ENCODE results near the gene RPP25L.
A peak's percentile ranks its signal among the peaks of the same experiment; 100 is the strongest.

Gene RPP25L

DNA sequence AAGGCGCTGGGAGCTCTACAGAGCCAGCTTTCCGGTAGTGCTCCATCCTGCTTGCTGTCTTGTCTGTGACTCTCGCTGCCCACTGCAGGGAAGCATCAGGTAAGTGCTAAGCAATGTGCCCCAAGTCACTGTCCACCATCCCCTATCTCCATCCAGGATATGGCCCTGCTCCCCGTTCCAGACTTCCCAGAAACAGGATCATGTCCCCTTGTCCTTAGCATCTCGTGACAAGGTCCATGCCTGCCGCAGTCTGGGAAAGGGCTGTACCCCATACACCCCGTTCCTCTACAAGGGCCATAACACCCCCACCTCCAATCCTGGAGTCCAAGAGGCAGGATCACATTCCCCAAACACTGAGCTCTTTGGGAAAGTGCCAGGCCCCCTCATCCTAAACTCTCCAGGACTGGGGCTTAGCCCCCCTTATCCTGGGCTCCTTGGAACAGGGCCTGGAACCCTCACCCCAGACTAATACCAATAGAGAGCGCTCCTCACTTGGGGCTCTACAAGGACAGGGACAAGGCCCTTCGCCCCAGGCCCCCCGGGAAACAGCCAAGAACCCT is 566 bp downstream of the RPP25L start:
- no peak for DNase-seq (ENCODE audit: low read depth)

DNA sequence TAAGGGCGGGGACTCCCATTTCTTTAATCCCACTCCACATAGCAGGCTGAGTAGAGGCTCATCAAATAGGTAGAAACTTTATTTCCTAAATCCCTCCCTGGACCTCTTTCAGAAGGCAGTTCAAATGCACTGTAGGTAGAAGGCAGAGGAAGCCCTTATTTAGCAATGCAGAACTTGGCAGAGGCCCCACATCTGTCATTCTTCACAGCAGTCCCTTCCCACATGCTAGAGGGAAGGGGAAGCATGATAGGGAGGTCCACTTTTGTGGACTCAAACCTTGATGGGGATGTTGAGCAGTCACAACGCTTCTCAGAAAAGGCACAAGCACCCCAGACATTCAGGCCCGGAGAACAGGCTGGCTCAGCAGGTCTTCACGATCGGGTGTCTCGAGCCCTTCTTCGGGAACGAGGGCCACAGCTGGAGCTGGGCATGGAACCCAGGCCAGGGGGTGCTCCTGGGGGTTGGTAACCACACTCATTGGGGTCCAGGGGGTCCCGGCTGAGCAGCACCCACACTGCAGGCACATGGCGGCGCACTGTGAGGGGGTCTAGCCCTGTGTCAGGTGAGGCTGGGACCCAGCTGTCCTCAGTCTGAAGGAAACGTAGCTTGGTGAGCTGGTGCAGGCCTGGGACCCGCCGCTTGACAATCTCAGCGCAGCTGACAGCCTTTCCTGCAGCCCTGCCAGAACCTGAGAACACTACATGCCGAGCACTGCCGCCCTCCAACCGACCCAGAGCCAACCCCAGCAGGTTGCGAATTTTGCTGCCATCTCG is 1.3 kb downstream of the RPP25L start:
- no peak for DNase-seq (ENCODE audit: low read depth)

DNA sequence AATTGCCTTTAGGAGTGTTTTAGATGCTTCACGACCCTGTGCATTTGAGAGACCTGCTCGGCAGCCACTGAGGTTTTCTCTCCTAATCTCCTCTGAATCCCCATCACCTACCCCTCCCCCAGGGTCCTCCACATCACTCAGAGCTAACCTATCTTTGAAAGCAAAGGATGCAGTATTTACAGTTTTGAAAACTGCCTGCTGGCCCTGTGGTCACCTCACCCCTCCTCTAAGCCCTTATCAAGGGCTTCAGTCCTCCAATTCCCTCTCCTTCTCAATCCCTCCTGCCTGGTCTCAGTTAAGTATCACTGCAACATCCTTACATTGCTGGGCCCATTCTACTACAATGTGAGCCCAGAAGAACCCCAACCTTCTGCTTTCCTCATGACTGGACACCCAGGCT is 4.6 kb downstream of the RPP25L start:
- no peak for DNase-seq (ENCODE audit: low read depth)

DNA sequence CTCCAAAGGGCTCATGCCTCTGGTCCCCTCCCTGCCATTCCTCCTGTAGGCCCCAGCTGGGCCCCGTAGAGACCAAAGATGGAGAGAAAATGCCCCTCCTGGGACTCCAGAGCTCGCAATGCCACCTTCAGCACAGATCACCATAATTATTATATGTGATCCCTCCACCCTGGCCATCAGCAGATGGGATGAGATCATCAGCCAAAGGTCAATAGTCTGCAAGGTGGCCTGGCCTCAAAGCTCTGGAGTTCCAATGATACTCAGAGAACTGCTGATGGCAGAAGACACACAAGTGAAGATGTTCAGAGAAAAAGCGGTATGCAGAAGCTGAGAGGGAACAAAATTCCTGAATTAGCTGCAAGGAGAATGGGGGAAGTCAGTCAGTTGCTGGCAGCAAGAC is 5.0 kb downstream of the RPP25L start:
- no peak for DNase-seq (ENCODE audit: low read depth)

DNA sequence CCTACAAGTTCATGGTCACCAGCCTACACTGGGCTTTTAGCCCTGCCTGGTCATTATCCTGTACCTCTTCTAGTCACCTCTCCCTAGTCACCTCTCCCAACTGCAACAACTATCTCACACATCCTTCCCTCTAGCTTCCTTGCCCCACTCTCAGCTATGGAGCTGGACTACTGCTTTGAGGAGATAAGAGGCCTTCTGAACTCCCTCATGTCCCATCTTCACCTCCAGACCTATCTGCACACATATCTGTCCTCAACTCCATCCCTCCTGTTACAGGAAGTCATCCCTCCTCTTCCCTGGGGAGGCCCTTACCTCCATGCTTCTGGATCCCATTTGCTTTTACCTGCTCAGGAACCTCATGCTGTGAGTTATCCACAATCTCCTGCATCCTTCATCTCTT is 5.7 kb downstream of the RPP25L start:
- no peak for DNase-seq (ENCODE audit: low read depth)

DNA sequence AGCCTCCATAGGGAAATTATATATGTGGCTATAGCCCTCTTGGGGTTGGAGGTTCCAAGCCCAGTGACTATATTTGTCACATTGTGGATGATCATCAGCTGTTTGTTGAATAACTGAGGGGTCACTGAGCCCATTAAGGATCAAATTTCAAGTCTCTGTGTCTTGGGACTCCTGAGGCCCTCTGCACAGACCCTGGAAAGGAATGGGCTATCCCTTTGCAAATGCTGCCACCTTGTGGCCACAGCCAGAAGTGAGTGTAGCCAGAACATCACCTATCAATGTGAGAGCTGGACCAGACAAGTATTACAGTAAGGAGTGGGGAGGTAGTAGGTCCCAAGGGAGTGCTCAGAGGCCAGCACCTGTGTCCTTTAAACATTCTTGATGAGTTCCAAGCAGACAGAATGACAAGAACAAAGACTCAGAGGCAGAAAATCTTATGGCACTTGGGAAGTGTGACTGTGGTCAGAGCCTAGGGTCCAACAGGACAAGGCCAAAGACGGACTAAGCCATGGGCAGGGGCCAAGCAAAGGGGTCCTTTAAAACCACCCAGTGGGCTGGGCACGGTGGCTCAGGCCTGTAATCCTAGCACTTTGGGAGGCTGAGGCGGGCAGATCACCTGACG is 8.2 kb downstream of the RPP25L start:
- DNase-seq (ENCODE audit: low read depth): peak; percentile 50

DNA sequence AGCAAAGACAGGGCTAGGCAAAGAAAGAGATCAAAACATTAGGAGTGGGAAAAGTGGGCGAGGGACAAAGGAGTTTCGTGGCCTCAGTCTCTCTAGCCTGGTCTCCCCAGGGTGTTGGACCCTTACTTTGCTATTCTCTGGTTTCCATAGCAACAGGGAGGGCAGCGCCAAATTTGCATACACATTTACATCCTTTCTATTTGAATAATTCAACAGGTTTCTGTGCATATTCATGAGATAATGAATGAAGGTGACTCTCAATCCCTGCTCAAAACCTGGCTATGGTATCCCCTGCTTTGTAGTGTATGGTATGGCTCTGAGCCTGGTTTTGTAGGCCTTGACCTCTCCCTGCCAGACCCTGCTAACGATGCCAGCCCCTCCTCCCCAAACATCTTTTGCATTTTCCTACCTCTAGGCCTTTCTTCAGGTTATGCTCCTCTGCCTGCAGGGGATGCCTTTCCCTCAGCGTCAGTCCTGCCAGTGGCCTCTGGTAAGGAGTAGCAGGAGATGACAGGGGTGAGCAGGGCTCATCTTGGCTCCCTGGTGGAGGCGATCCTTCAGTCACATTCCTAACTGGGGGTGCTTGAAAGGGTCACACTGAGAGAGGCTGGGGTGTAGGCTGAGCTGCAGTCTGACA is 9.8 kb downstream of the RPP25L start:
- DNase-seq (ENCODE audit: low read depth): no peak

DNA sequence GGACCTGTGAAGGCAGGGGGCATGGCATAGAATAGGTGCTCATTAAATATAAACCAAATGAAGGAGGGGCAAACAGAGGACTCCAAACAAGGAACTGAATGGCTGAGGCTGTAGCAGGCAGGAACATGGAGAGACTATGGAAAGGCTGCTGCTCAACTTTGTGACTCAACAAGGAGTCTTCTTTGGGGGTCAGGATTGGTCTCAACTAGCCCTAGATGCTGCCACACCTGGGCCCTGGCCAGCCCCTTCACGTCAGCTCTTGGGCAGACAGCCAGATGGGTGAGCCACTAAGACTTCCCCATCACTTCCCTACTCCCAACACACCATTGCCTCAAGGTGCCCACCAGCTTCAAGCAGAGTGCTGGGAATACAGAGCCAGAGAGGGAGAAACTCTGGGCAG is 11.0 kb downstream of the RPP25L start:
- no peak for DNase-seq (ENCODE audit: low read depth)

DNA sequence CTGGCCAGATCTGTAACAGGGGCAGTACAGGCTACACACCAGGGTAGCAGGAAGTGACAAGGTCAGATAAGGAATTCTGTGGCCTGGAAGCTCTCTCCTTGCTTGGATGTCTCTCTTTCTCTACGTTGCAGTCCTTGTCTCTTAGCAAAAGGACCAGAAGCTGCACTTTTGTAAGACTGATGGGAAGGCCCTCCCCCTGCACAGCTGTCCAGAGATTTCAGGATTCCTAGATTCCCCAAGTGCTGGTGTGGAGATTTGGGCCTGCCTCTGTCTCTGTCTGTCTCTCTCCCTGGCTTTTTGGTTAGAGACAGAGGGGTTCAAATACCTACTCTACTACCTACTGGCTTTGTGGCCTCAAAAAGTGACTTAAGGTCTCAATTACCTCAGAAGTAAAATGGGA is 12.4 kb downstream of the RPP25L start:
- DNase-seq (ENCODE audit: low read depth): no peak

DNA sequence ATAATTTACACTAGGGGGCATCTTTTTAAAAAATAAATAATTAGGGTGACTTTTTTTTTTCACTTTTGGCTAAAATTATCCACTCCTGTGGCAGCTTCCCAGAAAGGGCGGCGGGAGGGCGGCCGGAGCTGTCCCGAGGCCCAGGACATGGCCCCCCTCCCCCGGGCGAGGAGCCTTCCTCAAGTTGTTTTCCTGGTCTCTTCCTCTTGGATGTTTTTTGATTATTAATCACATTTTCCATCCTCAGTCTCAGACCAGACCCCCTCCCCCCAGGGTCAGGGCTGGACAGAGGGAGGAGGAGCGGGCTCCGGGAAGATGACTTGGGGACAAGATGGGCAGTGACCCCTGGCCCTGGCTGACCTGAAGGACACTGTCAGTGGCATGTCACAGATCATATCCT is 17.7 kb downstream of the RPP25L start:
- no peak for DNase-seq (ENCODE audit: low read depth)

DNA sequence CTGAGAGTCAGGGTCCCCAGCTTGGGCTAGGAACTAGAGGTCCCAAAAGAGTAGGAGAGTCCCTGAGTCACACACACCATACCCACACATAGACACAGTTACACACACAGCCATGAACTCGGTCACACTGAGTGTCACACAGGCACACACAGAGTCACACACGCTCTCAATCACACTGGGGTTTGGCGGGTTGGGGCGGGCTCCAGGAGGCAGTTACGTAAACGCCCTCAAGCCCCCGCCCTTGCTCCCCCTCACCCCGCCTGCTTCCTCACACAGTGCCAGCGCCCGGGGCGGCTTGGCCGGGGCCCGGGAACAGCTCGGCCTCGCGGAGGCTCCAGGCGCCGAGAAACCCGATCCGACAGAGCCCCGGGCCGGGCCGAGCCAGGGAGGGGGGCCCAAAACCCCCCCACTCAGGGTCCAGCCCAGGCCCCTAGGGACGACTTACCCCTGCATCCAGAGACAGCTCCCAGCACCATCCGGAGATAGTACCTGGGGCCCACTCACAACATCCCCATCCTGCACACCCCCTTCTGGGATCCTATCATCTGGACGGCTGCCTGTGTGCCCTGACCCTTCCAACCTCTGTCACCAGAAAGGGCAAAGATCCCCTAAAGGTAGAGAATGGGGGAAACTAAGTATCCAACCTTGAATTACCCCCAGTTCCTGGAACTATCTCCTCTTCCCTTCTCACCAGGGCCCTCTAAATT is 18.8 kb downstream of the RPP25L start:
- no peak for DNase-seq (ENCODE audit: low read depth)

DNA sequence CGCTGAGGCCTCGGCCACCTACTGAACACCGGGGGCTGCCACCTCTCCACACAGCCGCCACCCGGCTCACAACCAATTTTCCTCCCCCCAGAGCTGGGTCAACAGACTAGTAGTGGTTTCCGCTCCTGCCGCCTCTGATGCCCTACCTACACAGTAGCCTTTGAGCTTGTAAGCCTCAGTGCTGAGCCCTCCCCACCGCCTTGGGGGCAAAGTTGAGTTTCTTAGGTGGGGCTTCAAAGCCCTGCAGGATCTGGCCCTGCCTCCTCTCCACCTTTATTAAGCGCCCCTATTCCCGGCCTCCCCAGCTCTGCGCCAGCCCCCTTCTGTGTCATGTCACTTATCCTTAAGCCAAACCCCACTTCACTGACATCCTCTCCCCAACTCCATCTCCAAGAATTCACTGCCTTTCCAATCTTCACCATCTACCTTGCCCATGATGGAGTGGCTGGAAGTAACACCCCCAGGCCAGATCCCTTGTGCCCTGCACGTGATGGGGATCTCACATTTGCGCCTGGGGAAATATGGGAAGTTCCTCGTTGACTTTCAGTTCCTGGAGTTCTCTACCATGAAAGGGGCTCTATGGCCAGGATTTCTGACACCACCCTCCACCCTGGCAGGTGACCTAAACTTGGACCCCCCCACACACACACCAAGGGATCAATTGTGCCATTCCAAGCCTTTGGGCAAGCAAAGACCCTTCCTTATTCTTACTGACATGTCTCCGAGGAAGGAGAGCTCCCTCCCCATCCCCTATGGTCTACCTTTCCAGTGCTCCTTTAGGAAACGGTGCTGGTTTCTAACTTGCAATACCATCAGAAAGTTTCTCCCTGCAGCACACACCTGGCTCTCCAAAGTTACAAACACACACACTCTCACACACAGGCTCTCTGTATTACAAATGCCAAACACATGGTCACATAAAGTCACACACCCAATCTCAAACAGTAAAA is 19.7 kb downstream of the RPP25L start:
- DNase-seq (ENCODE audit: low read depth): no peak

DNA sequence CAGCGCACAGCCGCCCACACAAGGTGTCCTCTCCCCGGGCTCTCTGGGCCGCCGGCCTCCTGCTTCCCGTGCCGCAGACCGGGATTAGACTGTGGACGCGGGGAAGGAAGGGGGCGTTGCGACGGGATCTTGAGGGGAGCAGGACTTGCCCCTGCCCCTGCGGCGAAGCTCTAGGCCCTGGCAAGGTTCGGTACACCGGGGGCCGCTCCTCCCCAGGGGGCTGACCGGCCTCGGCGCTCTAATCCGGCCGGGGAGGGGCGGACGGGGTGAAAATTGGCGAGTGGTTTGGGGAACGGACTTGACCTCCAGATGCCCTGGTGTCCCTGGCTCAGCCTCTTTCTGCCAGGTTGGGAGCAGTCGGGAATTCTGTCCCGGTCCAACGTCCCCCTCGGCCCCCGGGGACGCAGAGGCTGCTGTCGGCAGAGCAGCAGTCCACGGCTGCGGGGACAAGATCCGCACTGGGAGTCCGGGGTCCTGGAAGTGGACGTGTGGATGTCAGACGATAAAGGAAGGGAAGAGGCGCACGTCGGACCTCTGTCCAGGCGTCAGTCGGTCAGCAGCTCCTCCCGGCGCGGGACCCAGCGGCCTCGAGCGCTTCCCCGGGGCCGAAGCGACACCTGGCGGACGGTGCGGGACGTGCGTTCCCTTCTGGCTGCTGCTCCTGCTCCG is 20.5 kb downstream of the RPP25L start:
- DNase-seq (ENCODE audit: low read depth): peak; percentile 53

DNA sequence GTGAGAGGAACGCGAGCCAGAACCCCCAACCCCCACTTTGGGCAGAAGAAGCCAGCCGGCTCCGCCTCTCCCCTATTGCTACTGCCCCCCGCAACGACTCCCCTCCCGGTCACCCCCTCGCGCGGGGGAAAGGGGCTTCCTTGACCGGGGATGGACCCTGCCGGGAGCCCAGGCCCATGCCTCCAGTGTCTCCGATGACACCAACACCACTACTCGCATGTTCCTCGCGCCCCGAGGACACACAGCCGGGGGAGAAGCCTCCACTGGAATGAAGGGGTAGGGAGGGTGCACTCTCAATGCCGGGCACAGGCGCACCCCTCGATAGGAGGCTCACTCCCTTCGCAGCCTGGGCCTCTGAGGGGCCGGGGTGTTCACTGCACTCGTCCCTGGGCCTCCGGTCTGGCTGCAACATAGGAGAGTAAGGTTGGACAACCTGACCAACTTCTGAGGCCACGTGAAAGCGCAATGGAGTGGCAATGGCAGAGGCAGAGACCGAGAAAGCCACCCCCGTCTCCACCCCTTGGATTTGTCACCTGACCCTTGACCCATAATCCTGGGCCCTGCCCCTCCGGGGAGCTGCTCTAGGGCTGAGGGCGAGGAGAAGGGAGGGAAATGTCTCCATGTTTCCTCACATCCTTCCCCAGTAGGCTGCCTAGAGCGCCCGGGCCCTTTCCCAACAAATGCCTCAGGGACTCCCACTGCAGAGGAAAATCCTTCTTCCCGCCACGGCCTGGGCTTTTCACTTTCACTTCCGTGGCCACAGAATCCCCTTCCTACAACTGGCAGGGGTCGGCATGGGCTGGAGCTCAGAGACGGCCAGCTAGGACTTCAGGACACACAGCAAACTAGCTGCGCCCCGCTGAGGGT is 21.3 kb downstream of the RPP25L start:
- DNase-seq (ENCODE audit: low read depth): no peak

DNA sequence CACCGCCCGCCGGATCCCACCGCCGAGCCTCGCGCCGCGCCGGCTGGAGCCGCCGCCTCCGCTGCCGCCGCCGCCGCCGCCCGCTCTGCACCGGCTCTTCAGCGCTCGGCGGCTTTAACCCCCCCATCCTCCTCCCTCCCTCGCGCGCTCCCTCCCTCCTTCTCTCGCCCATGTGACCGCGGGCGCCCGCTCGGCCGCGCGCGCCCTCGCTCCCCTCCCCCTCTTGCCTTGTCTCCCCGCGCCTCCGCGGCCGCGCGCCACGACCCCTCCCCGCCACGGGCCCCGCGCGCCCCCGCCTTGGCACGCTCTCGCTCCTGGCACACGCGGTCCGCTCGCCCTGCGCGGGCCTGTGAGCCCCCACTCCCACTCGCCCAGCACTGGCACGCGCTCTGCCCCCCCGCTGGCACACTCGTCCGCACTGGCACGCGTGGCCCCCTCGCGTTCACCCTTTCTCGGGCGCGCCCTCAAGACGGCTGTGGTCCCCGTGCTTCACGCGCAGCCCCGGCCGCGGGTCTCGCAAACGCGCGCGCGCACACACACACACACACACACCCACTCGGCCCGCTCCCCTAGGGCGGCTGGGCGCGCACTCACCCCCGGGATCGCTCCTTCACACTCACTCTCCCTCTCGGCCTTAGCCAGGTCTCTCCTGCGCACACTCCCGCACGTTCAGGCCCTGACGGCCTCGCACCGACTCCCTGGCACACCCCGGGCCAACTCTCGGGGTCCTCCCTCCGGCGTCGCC is 22.1 kb downstream of the RPP25L start, which contains the start of gene CNTFR:
CNTFR (minus strand) TSS at position 89 of the 745 bp plus-strand sequence. CDS start 20,743 bp downstream, outside the sequence.
- DNase-seq (ENCODE audit: low read depth): no peak

DNA sequence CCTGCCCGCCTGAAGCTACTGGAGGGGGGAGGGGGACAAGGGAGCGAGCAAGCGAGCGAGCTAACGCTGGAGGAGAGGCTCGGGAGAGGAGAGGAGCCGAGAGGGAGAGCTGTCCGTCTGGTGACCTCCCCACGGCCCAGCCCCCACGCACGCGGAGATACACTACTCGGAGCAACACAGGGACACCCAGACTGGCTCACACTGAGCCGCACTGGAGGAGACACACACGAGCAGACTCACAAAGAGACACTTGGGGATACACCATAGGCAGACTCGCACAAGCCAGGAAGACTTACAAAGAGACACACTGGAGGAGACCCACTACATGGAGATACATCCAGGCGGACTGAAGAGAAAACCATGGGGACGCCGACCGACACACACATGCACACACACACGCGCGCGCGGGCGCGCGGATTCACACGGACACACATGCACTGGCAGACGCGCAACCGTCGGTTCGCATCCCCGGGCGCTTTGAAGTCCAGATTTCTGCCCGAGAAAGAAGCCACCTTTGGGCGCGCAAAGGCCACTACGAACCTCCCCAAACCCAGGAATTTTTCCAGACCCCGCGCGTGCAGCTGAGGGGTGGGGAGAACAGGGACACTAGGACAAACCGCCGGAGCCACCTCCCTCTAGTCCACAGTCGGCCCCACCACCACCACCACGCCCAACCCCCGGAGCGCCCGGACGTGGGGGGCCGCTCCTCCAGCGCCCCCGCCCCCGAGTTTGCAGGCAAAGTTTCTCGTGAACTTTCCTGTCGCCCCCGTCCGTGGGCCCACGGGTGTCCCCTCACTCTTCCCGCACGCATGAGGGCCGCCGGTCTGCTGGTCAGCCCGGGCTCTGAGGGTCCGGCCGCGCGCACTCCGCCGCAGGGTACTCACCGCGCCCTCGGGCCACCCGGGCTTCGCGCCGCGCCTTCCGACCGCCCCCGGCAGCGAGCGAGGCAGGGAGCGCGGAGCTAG is 22.9 kb downstream of the RPP25L start:
- DNase-seq (ENCODE audit: low read depth): no peak

DNA sequence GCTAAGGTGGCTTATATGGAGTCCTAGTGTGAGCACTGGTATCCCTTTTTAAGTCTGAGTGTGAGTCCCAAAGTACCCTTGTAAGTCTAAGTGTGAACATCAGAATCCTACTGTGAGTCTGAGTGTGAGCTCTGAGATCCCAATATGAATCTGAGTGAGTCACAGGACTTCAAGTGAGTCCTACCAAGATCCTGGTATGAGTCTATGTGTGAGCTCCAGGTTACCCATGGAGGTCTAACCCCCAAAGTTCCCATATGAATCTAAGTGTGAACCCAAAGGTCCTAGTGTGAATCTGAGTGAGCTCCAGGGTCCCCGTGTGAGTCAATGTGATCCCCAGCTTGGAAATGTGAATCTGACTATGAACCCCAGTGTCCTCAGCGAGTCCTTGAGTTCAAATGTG is 24.6 kb downstream of the RPP25L start:
- no peak for DNase-seq (ENCODE audit: low read depth)

All from stimulated activated CD8-positive, alpha-beta memory T cell treated with anti-CD3 and anti-CD28 coated beads, Interleukin-12 subunit alpha, Interleukin-12 subunit beta, amount 100 ng/mL, for 4 hours (primary cell).